OCI-LY7 (cell line): ENCODE results near the gene HSD17B10.

Experiments used
- CTCF ChIP-seq: fragments of 200-600 bp; sonication (generic); conservative IDR thresholded peaks from 2 replicates; pipeline ENCODE4 v1.5.1; 2014; ENCODE audit warnings: mild to moderate bottlenecking, antibody characterized with exemption, low read length, moderate library complexity, mixed read lengths
- EZH2phosphoT487 ChIP-seq: fragments of 200-600 bp; sonication (generic); IDR thresholded peaks from 2 replicates; pipeline ENCODE4 v1.6.1; 2018; ENCODE audit warnings: low read depth, borderline replicate concordance, mild to moderate bottlenecking, mixed run types, antibody characterized with exemption, low read length, moderate library complexity, mixed read lengths

- TF ChIP-seq CTCF = no peak
- no peak for TF ChIP-seq EZH2phosphoT487
These were observed 8.1 kb upstream of the HSD17B10 start for GRCh38 chrX:53442322-53442631.
